ENCODE results near the gene LRFN4. TPM values are rescaled to one million over a fixed set of nuclear protein-coding genes. Genes with fewer than 3 reads are reported as not detected.
A peak's percentile ranks its signal among the peaks of the same experiment; 100 is the strongest.

The LRFN4 gene
- total and polyA plus RNA-seq, 4 donors, result 4.6 to 34.4 (median 15.3) TPM

DNA sequence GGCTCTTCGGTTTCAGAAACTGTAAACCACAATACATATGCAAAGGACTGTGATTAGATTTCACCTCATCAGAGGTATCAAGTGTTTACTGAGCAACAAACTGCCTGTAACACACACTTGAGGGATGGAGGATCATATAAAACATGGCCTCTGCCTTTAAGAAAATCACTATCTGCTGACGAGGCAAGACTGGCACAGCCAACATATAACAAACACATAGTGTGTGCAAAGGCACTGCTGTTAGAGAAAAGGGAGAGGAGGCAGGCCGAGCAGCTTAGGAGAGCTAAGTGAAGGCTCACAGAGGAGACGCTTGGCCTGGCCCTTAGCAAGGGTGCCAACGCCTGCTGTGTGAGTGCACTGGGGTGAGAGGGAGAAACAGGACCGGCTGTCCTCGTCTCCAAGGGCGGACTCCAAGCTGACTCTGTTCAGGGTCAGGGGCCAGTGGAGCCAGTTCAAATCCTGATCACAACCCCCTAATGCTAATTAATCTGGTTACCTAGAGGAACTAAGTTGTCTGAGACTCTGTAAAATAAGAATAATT, 48.2 kb downstream of the LRFN4 start:
- Histone ChIP-seq H3K27me3 (ENCODE audit: control insufficient read depth in 3 of 3, insufficient read depth in 3 of 3, low read length in 2 of 3) (no peaks in the 10 kb centered on the region), H3K4me3 (no peak overlapping the region), H3K9ac (ENCODE audit: insufficient read depth in 1 of 2, low read length in 2 of 2) (no peak overlapping the region), H3K4me1 (ENCODE audit: control insufficient read depth in 5 of 5, insufficient read depth in 5 of 5, low read length in 5 of 5) (peaks cover 0 to 10% (median 9%) of the 10 kb centered on the region in 5 donors), H3K9me3 (ENCODE audit: control insufficient read depth in 4 of 4, insufficient read depth in 3 of 4, low read length in 3 of 4) (no peaks in the 10 kb centered on the region), H3K27ac (ENCODE audit: low read depth in 1 of 2, low read length in 1 of 2) (no peak overlapping the region), H3K36me3 (ENCODE audit: control insufficient read depth in 4 of 4, insufficient read depth in 4 of 4, low read length in 4 of 4) (no peaks in the 10 kb centered on the region)
- 91% methylated on average over 8 of the region's 8 CpGs for WGBS, 2 donors
- TF ChIP-seq, protein P1, sequence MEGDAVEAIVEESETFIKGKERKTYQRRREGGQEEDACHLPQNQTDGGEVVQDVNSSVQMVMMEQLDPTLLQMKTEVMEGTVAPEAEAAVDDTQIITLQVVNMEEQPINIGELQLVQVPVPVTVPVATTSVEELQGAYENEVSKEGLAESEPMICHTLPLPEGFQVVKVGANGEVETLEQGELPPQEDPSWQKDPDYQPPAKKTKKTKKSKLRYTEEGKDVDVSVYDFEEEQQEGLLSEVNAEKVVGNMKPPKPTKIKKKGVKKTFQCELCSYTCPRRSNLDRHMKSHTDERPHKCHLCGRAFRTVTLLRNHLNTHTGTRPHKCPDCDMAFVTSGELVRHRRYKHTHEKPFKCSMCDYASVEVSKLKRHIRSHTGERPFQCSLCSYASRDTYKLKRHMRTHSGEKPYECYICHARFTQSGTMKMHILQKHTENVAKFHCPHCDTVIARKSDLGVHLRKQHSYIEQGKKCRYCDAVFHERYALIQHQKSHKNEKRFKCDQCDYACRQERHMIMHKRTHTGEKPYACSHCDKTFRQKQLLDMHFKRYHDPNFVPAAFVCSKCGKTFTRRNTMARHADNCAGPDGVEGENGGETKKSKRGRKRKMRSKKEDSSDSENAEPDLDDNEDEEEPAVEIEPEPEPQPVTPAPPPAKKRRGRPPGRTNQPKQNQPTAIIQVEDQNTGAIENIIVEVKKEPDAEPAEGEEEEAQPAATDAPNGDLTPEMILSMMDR (IDR thresholded peaks at IDR 0.05; ENCODE audit: control extremely low read depth, extremely low read depth), result no peak
- ATAC-seq (ENCODE audit: insufficient read depth, low FRiP score), result no peak
- DNase-seq, result no peak

DNA sequence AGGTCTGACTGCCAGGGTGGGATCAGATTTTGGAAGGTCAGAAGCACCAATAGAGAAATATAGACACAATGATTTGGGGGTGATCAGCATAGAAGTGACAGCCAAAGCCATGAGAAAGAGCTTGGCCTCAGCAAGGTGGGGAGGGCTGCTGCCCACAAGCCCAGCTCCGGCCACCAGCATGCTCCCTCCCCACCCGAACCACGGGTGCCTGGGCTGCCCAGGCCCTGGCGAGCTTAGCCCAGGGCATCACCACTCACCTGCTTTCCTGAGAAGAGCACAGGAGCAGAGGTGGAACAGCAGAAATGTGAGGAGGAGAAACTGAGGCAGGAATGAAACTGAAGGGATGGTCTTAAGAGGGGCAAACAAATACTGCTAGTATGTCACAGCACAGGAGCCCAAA, 48.8 kb downstream of the LRFN4 start:
- DNase-seq (no peak), ATAC-seq (ENCODE audit: insufficient read depth, low FRiP score) (no peak)
- Histone ChIP-seq H3K27me3 (ENCODE audit: control insufficient read depth in 3 of 3, insufficient read depth in 3 of 3, low read length in 2 of 3) (no peaks in the 10 kb centered on the region), H3K27ac (ENCODE audit: low read depth in 1 of 2, low read length in 1 of 2) (no peak overlapping the region), H3K9ac (ENCODE audit: insufficient read depth in 1 of 2, low read length in 2 of 2) (no peak overlapping the region), H3K9me3 (ENCODE audit: control insufficient read depth in 4 of 4, insufficient read depth in 3 of 4, low read length in 3 of 4) (no peaks in the 10 kb centered on the region), H3K4me1 (ENCODE audit: control insufficient read depth in 5 of 5, insufficient read depth in 5 of 5, low read length in 5 of 5) (peaks cover 0 to 10% (median 9%) of the 10 kb centered on the region in 5 donors), H3K4me3 (no peak overlapping the region), H3K36me3 (ENCODE audit: control insufficient read depth in 4 of 4, insufficient read depth in 4 of 4, low read length in 4 of 4) (no peaks in the 10 kb centered on the region)
- WGBS, 2 donors, result 88 to 100% methylated on average over 4 of the region's 4 CpGs
- TF ChIP-seq, protein P1 (IDR thresholded peaks at IDR 0.05; ENCODE audit: control extremely low read depth, extremely low read depth), result no peak

GRCh38 chr11:66906061-66906733, 49.3 kb downstream of the LRFN4 start:
- Histone ChIP-seq H3K4me3 (no peak overlapping the region), H3K27me3 (ENCODE audit: control insufficient read depth in 3 of 3, insufficient read depth in 3 of 3, low read length in 2 of 3) (no peaks in the 10 kb centered on the region), H3K9me3 (ENCODE audit: control insufficient read depth in 4 of 4, insufficient read depth in 3 of 4, low read length in 3 of 4) (no peaks in the 10 kb centered on the region), H3K27ac (ENCODE audit: low read depth in 1 of 2, low read length in 1 of 2) (no peak overlapping the region), H3K36me3 (ENCODE audit: control insufficient read depth in 4 of 4, insufficient read depth in 4 of 4, low read length in 4 of 4) (no peaks in the 10 kb centered on the region), H3K9ac (ENCODE audit: insufficient read depth in 1 of 2, low read length in 2 of 2) (no peak overlapping the region), H3K4me1 (ENCODE audit: control insufficient read depth in 5 of 5, insufficient read depth in 5 of 5, low read length in 5 of 5) (peaks cover 0 to 10% (median 9%) of the 10 kb centered on the region in 5 donors)
- TF ChIP-seq, protein P1 (IDR thresholded peaks at IDR 0.05; ENCODE audit: control extremely low read depth, extremely low read depth), result no peak
- DNase-seq (peak; percentile 56 to 85 (median 69)), ATAC-seq (ENCODE audit: insufficient read depth, low FRiP score) (no peak)
- WGBS, 2 donors, result 77 to 79% methylated on average over 14 of the region's 14 CpGs

All from lung (tissue), 12 donors.